Breast epithelium (tissue), 3 donors: ENCODE data around the gene PHF21B.

ENCODE experiments used
- CTCF ChIP-seq, 3 donors: fragments of 450-650 bp; IDR thresholded peaks; one replicate each; pipeline ENCODE4 v1.5.1; 2016 to 2017; ENCODE audit warnings: antibody characterized with exemption in 3 of 3, mild to moderate bottlenecking in 3 of 3, moderate library complexity in 3 of 3
- POLR2A ChIP-seq: fragments of 450-650 bp; IDR thresholded peaks from one replicate; pipeline ENCODE4 v1.6.1; 2016; ENCODE audit warnings: antibody characterized with exemption, mild to moderate bottlenecking, moderate library complexity
- POLR2AphosphoS5 ChIP-seq, 3 donors: sonication (generic); formaldehyde crosslinking; IDR thresholded peaks; one replicate each; pipeline ENCODE4 v1.6.1; 2017; ENCODE audit warnings: antibody characterized with exemption in 3 of 3

- TF ChIP-seq CTCF (IDR thresholded peaks at IDR 0.05) (no peak), POLR2A (no peak), POLR2AphosphoS5 (IDR thresholded peaks at IDR 0.05) (no peak)
These were observed 119.2 kb downstream of the PHF21B start for GRCh38 chr22:44890416-44891292.
